OCI-LY1 (cell line): ENCODE data around the gene PI16.

ENCODE experiments used
- EZH2 ChIP-seq: fragments of 200-600 bp; sonication (generic), shearing (Covaris generic); IDR thresholded peaks from 2 replicates; pipeline ENCODE4 v1.8.0; 2017; ENCODE audit warnings: borderline replicate concordance, mixed run types, mild to moderate bottlenecking, antibody characterized with exemption, low read length, moderate library complexity, mixed read lengths
- TF ChIP-seq, protein P1 (sequence below): fragments of 200-600 bp; sonication (generic), shearing (Covaris generic); IDR thresholded peaks from 2 replicates; pipeline ENCODE4 v1.5.1; 2017; ENCODE audit warnings: mild to moderate bottlenecking, antibody characterized with exemption, low read length, moderate library complexity, mixed read lengths

DNA sequence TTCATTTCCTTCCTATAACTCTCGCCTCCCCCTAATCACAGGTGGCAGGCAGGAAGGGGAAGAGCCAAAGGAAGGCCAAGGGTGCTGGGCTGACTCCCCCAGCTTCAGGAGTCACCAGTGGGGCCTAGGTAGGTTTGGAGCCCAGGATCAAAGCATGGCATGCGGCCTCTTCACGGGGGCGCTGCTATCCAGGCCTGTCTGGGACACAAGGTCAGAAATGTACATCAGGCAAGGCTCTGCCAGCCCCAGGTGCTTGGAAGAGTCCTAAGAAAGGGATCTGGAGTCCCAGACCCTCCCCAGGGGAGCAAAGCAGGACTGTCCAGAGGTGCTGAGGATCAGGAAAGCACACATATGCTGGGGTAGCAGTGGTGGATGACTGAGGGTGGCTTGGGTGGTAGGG is 10.4 kb downstream of the PI16 start:
- TF ChIP-seq, protein P1, sequence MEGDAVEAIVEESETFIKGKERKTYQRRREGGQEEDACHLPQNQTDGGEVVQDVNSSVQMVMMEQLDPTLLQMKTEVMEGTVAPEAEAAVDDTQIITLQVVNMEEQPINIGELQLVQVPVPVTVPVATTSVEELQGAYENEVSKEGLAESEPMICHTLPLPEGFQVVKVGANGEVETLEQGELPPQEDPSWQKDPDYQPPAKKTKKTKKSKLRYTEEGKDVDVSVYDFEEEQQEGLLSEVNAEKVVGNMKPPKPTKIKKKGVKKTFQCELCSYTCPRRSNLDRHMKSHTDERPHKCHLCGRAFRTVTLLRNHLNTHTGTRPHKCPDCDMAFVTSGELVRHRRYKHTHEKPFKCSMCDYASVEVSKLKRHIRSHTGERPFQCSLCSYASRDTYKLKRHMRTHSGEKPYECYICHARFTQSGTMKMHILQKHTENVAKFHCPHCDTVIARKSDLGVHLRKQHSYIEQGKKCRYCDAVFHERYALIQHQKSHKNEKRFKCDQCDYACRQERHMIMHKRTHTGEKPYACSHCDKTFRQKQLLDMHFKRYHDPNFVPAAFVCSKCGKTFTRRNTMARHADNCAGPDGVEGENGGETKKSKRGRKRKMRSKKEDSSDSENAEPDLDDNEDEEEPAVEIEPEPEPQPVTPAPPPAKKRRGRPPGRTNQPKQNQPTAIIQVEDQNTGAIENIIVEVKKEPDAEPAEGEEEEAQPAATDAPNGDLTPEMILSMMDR = no peak
- no peak for TF ChIP-seq EZH2
